GM18508 (cell line): ENCODE results near the gene ERC1.

Experiments
- ATAC-seq: cut with Tn5 transposase; IDR thresholded peaks from one replicate; pipeline ENCODE4 v1.9.1; 2021; ENCODE audit warnings: moderate number of reproducible peaks; ENCODE audit not compliant: insufficient read depth, unreplicated experiment

ERC1 gene

GRCh38 chr12:1365703-1366102 is 374.7 kb downstream of the ERC1 start:
- no peak for ATAC-seq

- ATAC-seq = no peak
Observed at GRCh38 chr12:1367331-1368291, 376.6 kb downstream of the ERC1 start.

- no peak for ATAC-seq
Observed at GRCh38 chr12:1369460-1369859, 378.4 kb downstream of the ERC1 start.

GRCh38 chr12:1369938-1370500 is 379.0 kb downstream of the ERC1 start:
- ATAC-seq = no peak

- ATAC-seq = no peak
Observed at GRCh38 chr12:1373901-1374735, 383.1 kb downstream of the ERC1 start.

GRCh38 chr12:1375323-1375722 is 384.3 kb downstream of the ERC1 start:
- ATAC-seq = no peak

- ATAC-seq = no peak
Observed at GRCh38 chr12:1377117-1377516, 386.1 kb downstream of the ERC1 start.

- no peak for ATAC-seq
Observed at GRCh38 chr12:1377681-1378080, 386.7 kb downstream of the ERC1 start.

GRCh38 chr12:1380171-1380851 is 389.3 kb downstream of the ERC1 start:
- no peak for ATAC-seq

- ATAC-seq = no peak
Observed at GRCh38 chr12:1382151-1382550, 391.1 kb downstream of the ERC1 start.

- no peak for ATAC-seq
Observed at GRCh38 chr12:1382826-1383225, 391.8 kb downstream of the ERC1 start.

- ATAC-seq = no peak
Observed at GRCh38 chr12:1383758-1384157, 392.7 kb downstream of the ERC1 start.

- ATAC-seq = no peak
Observed at GRCh38 chr12:1384910-1385309, 393.9 kb downstream of the ERC1 start.

- no peak for ATAC-seq
Observed at GRCh38 chr12:1391722-1392121, 400.7 kb downstream of the ERC1 start.

- ATAC-seq = no peak
Observed at GRCh38 chr12:1395421-1395955, 404.5 kb downstream of the ERC1 start.

GRCh38 chr12:1398673-1399072 is 407.6 kb downstream of the ERC1 start:
- ATAC-seq = no peak

- no peak for ATAC-seq
Observed at GRCh38 chr12:1401891-1402290, 410.9 kb downstream of the ERC1 start.

GRCh38 chr12:1403417-1403816 is 412.4 kb downstream of the ERC1 start:
- no peak for ATAC-seq

GRCh38 chr12:1405619-1406018 is 414.6 kb downstream of the ERC1 start:
- ATAC-seq = no peak

GRCh38 chr12:1410794-1411193 is 419.8 kb downstream of the ERC1 start:
- ATAC-seq = no peak
